Anterior cingulate cortex (tissue), 58 donors: ENCODE measurements around the gene CBLB.

ENCODE experiments used
- DNase-seq, 58 donors: peaks; one replicate each; lab custom pipeline; 2025; lab: John Stamatoyannopoulos, UW

CBLB gene

GRCh38 chr3:105791919-105792786, 76.7 kb downstream of the CBLB start:
- no peak for DNase-seq

GRCh38 chr3:105791131-105791530, 77.7 kb downstream of the CBLB start:
- DNase-seq: no peak

- no peak for DNase-seq
Measured at GRCh38 chr3:105790534-105790933, 78.3 kb downstream of the CBLB start.

GRCh38 chr3:105788593-105788992, 80.2 kb downstream of the CBLB start:
- no peak for DNase-seq

- DNase-seq: no peak
Measured at GRCh38 chr3:105787453-105787852, 81.4 kb downstream of the CBLB start.

- DNase-seq: no peak
Measured at GRCh38 chr3:105786990-105787389, 81.8 kb downstream of the CBLB start.

- no peak for DNase-seq
Measured at GRCh38 chr3:105786241-105786640, 82.6 kb downstream of the CBLB start.

- DNase-seq: no peak
Measured at GRCh38 chr3:105785803-105786202, 83.0 kb downstream of the CBLB start.

- DNase-seq: no peak
Measured at GRCh38 chr3:105783631-105784030, 85.2 kb downstream of the CBLB start.

- DNase-seq: no peak
Measured at GRCh38 chr3:105781871-105782270, 86.9 kb downstream of the CBLB start.

GRCh38 chr3:105780107-105780506, 88.7 kb downstream of the CBLB start:
- no peak for DNase-seq

- DNase-seq: no peak
Measured at GRCh38 chr3:105775368-105775767, 93.4 kb downstream of the CBLB start.

GRCh38 chr3:105774444-105775180, 94.2 kb downstream of the CBLB start:
- DNase-seq: no peak

GRCh38 chr3:105773291-105773690, 95.5 kb downstream of the CBLB start:
- no peak for DNase-seq

- DNase-seq: no peak
Measured at GRCh38 chr3:105772635-105773034, 96.2 kb downstream of the CBLB start.

- no peak for DNase-seq
Measured at GRCh38 chr3:105771392-105771791, 97.4 kb downstream of the CBLB start.

GRCh38 chr3:105770410-105770809, 98.4 kb downstream of the CBLB start:
- DNase-seq: no peak

- DNase-seq: no peak
Measured at GRCh38 chr3:105767776-105768175, 101.0 kb downstream of the CBLB start.

- no peak for DNase-seq
Measured at GRCh38 chr3:105767216-105767615, 101.6 kb downstream of the CBLB start.

GRCh38 chr3:105765308-105765639, 103.5 kb downstream of the CBLB start:
- DNase-seq: no peak

GRCh38 chr3:105764378-105765307, 104.2 kb downstream of the CBLB start:
- no peak for DNase-seq
